Measurements from ENCODE around the gene STRADB.
"Not testable (repeated sequence)": the region's sequence is repeated elsewhere in the genome, so short reads cannot be mapped to it uniquely, and the experiment has no call there.

- TF ChIP-seq CTCF (IDR thresholded peaks at IDR 0.05; ENCODE audit: poor library complexity); EZH2phosphoT487 (IDR thresholded peaks at IDR 0.05; ENCODE audit: low read depth, severe bottlenecking, unreplicated experiment); EZH2 (IDR thresholded peaks at IDR 0.05; ENCODE audit: borderline replicate concordance): not testable (repeated sequence)
Observed at GRCh38 chr2:201430322-201430721, 21.2 kb upstream of the STRADB start.
